ENCODE data around the gene RGCC.

DNA sequence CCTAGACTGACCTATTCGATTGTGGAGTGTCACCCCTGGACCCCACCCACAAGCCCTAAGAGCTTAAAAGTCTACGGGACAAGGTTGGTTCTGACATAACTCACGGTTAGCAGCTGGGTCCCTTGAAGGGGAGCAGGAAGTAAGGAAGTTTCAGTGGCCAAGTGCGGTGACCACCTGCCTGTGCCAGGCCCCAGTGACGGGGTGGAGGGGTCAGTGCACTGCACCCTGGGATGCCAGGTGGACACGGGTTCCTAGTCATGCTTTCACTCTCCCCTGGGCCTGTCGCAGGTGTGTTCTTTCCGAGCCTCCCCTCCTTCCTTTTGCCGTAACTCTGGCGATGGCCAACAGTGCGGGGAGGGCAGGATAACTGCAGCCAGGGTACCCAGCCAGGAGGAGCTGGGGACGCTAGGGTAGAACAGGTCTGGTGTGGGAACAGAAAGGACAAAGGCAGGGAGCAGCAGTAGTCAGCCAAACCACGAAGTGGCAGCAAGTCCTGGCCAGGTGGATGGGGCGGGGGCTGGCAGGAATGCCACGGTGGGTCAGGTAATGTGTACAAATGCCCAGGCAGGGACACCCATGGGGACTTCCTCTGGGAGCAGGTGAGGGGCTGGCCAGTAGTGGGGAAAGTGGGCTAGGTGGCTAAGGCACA is 58.3 kb downstream of the RGCC start:
- TF ChIP-seq, protein P1, sequence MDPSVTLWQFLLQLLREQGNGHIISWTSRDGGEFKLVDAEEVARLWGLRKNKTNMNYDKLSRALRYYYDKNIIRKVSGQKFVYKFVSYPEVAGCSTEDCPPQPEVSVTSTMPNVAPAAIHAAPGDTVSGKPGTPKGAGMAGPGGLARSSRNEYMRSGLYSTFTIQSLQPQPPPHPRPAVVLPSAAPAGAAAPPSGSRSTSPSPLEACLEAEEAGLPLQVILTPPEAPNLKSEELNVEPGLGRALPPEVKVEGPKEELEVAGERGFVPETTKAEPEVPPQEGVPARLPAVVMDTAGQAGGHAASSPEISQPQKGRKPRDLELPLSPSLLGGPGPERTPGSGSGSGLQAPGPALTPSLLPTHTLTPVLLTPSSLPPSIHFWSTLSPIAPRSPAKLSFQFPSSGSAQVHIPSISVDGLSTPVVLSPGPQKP (IDR thresholded peaks at IDR 0.05; ENCODE audit: borderline replicate concordance, low read depth, low read length): no peak
- TF ChIP-seq CTCF (conservative IDR thresholded peaks at IDR 0.05; ENCODE audit: low read depth, low read length) (no peak), RAD21 (IDR thresholded peaks at IDR 0.05; ENCODE audit: low read length) (no peak), MAZ (IDR thresholded peaks at IDR 0.05; ENCODE audit: borderline replicate concordance, low read depth, low read length) (no peak), RFX5 (IDR thresholded peaks at IDR 0.05; ENCODE audit: low read depth, low read length) (no peak), SMC3 (IDR thresholded peaks at IDR 0.05; ENCODE audit: low read depth, low read length) (no peak), POLR2A (IDR thresholded peaks at IDR 0.05; ENCODE audit: low read depth, low read length) (no peak), CHD1 (IDR thresholded peaks at IDR 0.05; ENCODE audit: low read depth, low read length) (no peak), MXI1 (IDR thresholded peaks at IDR 0.05; ENCODE audit: borderline replicate concordance, low read depth, low read length) (no peak), CEBPB (IDR thresholded peaks at IDR 0.05; ENCODE audit: low read depth, low read length) (no peak)
- TF ChIP-seq, protein P2, sequence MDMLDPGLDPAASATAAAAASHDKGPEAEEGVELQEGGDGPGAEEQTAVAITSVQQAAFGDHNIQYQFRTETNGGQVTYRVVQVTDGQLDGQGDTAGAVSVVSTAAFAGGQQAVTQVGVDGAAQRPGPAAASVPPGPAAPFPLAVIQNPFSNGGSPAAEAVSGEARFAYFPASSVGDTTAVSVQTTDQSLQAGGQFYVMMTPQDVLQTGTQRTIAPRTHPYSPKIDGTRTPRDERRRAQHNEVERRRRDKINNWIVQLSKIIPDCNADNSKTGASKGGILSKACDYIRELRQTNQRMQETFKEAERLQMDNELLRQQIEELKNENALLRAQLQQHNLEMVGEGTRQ (IDR thresholded peaks at IDR 0.05; ENCODE audit: low read depth, low read length): no peak
